Cardiac fibroblast (primary cell): ENCODE data around the gene SPATA25.

Experiments used
- DNase-seq, 2 donors: peaks; one replicate each; pipeline versions ENCODE4 v3.0.0 to v3.0.0-alpha.2; 2010; ENCODE audit warnings: low read depth in 2 of 2
- H3K4me3 ChIP-seq, 2 donors: replicated peaks in 1 of 2; 1 replicate in 1 of 2; 2 replicates in 1 of 2; pipeline ENCODE4 v1.5.1; 2011; ENCODE audit warnings: low read depth in 2 of 2, low read length in 2 of 2, mild to moderate bottlenecking in 2 of 2, moderate library complexity in 1 of 2
- CTCF ChIP-seq: IDR thresholded peaks from one replicate; pipeline ENCODE4 v1.5.1; 2011; ENCODE audit warnings: low read depth, mild to moderate bottlenecking, low read length, inconsistent platforms

The SPATA25 gene

GRCh38 chr20:45861221-45862075 is 26.0 kb downstream of the SPATA25 start:
- DNase-seq = peak in 1 of 2 donors; percentile 30
- H3K4me3 ChIP-seq = no peak overlapping the region

DNA sequence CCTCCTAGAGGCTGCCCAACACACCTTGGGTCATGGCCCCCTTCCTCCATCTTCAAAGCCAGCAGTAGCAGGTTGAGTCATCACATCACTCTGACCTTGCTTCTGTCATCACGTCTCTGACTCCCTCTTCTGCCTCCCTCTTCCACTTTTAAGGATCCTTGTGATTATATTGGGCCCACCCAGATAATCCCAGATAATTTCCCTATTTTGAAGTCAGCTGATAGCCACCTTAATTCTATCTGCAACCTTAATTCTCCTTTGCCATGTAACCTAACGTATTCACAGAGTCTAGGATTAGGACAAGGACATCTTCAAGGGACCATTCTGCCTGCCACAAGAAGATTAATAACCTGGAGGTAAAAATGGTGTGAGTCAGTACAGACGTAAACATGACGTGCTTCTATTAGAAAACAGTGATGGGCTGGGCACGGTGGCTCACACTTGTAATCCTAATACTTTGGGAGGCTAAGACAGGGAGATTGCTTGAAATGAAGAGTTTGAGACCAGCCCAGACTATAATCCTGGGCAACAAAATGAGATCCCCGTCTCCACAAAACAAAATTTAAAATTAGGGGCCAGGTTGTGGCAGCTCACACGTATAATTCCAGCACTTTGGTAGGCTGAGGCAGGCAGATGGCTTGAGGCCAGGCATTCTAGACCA is 26.7 kb downstream of the SPATA25 start:
- no peak for DNase-seq
- H3K4me3 ChIP-seq = no peak overlapping the region
- TF ChIP-seq CTCF = no peak

More at GRCh38 chr20:45861221-45862075, 26.0 kb downstream of the SPATA25 start:
- TF ChIP-seq CTCF = no peak

- TF ChIP-seq CTCF = no peak
- DNase-seq = no peak
- H3K4me3 ChIP-seq = no peak overlapping the region
Observed at GRCh38 chr20:45859916-45860315, 27.5 kb downstream of the SPATA25 start.

- TF ChIP-seq CTCF = no peak
- H3K4me3 ChIP-seq = peak overlapping the region; percentile 63 to 86
- no peak for DNase-seq
Observed at GRCh38 chr20:45857882-45858216, 29.6 kb downstream of the SPATA25 start.

DNA sequence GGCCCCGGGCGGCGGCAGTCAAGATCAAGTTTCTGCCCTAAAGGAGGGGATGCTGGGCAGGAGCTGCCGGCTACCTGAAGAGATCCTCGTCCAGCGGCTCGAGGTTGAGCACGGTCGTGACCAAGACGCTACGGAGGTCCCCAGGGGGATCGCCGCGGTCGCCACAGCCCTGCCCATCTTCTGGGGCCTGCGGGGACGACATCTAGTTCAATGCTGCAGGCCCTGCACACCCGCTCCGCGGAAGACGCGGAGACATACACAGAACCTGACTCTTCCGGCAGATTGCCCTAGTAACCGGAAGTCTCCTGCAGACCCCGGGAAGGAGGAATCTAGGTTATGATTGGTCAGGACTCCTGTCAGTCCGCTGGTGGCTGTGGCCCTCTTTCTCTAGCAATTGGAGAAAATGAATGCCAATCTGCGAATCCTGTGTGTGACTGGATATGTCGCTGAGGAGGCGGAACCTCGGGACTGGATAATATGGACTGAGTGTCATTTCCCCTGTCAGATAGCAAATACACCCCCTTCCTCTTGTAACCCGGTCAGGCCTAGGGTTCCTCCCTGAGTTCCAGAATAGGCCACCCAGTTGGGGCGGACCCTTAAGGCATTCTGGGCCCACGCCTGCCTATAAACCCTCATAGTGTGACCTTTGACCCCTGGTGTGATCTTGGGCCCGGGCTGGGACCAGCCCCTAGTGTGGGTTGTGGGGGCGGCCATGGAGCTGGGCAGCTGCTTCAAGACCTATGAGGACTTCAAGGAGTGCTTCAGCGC is 30.1 kb downstream of the SPATA25 start, which contains the start of the genes ACOT8 and ZSWIM3:
TSS of gene ACOT8 (minus strand) at position 279 of the 768 bp plus-strand sequence. CDS start at position 202, 77 bp downstream.
TSS of gene ZSWIM3 (plus strand) at position 501 of the 768 bp plus-strand sequence. CDS start at position 713, 212 bp downstream.
- DNase-seq = peak; percentile 100
- peak within 1 kb of the TSS; percentile 86 to 95 for H3K4me3 ChIP-seq
- TF ChIP-seq CTCF = no peak

GRCh38 chr20:45853484-45853883 is 33.9 kb downstream of the SPATA25 start:
- no peak for TF ChIP-seq CTCF
- H3K4me3 ChIP-seq = no peak overlapping the region
- no peak for DNase-seq
